Stimulated activated CD4-positive, alpha-beta T cell treated with anti-CD3 and anti-CD28 coated beads, Interleukin-2, amount 100 ng/mL, for 24 hours (primary cell): ENCODE data around the gene S100A9.
"Not testable (repeated sequence)": the region's sequence is repeated elsewhere in the genome, so short reads cannot be mapped to it uniquely, and the experiment has no call there.

Source experiments
- DNase-seq, 2 donors: peaks; one replicate each; pipeline ENCODE4 v3.0.0-alpha.2; 2020

Gene S100A9

DNA sequence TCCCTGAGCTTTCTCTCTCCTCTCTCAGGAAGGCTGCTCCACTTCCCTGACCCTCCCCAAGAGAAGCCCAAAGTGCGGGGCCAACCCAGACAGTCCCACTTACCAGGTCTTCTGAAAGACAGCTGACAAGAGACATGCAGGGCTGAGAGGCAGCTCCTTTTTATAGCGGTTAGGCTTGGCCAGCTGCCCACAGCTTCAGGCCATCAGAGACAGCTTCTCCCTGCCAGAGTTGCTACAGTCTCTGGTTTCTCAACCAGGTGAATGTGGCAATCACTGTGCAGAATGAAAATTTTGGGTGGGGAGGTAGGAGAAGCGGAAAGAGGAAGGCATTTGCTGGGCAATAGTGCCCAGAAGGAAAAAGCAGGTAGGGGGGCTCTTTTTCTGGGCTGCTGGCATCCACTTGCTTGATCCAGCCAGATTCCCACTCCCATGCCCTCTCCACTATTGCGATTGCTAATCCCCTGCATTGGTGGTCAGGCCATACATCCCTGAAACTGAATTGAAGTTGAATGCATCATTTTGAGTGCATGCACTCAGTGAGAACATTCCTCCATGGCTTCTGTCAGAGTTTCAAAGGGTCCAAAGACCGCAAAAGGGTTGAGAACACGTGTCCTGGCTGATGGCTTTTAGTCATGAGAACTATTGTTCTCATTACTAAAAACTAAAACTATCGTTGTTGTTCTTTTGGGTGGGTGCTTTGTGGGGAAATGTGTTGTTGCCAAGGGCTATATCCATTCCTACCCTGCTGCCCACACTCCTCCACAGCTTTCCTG, 33.5 kb downstream of the S100A9 start, which contains the start of gene S100A8:
Gene S100A8 (minus strand): TSS at position 136 of the 773 bp plus-strand sequence. CDS start 538 bp downstream, outside the sequence.
- no peak for DNase-seq

DNA sequence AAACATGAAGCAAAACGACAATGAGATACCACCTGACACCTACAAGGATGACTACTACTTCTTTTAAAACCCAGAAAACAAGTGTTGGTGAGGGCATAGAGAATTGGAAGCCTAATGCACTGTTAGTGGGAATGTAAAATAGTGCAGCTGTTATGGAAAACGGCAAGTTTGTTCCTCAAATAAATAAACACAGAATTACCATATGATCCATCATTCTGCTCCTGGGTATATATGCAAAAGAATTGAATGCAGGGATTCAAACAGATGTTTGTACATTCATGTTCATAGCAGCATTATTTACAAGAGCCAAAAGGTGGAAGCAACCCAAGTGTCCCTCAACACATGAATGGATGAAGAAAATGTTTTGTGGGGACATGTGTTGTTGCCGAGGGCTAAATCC, 34.6 kb downstream of the S100A9 start:
- no peak for DNase-seq

DNA sequence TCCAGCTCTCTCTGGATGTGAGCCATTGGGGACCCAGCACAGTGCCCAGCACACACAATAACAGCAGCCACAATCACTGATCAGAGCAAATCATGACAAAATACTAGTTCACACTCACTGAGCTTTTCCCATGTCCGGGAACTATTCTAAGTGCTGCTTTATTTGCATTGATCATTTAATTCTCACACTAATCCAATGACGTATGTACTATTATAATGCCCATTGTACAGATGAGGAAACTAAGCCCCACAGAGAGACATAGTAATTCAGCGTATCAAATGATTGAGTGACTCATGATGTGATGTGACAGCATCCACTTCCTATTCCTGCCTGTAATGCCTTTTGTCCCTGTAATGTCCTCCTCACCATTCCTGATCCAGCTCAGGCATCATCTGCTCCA, 35.2 kb downstream of the S100A9 start:
- no peak for DNase-seq

DNA sequence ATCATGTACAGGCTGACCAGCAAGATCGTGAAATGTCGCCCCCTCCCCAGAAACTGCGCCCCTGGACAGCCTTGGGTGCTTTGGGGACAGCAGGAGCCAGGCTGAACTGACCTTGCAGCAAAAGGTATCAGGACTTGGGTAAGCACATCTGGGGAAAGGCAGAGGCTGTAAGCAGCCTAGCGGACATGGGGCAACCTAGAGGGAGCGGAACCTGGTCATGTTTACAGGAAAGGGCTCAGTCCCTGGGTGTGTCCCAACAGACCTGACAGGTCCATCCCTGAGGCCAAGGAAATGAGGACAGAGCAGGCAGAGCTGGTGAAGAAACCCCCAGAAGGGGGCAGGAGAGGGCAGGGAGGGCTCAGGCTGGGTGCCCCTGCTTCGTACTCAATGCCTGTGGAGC, 36.3 kb downstream of the S100A9 start:
- DNase-seq: no peak

DNA sequence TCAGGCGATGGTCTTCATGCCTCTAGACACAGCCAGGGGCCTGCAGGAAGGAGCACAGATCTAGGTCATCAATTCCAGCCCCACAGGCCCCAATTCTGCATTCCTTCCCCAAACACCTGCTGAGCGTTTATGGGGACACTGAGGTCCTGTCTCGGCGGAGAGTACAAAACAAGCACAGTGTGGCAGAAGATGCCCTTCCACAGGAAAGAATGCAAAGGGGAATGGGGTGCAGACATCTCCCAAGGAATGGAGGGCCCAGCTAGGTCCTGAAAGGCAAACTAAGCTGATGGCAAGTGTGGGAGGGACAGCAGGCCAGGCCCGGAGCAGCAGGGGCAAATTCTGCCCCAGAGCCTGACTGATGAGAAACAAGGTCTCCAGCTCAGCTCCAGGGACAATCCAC, 36.7 kb downstream of the S100A9 start:
- no peak for DNase-seq

DNA sequence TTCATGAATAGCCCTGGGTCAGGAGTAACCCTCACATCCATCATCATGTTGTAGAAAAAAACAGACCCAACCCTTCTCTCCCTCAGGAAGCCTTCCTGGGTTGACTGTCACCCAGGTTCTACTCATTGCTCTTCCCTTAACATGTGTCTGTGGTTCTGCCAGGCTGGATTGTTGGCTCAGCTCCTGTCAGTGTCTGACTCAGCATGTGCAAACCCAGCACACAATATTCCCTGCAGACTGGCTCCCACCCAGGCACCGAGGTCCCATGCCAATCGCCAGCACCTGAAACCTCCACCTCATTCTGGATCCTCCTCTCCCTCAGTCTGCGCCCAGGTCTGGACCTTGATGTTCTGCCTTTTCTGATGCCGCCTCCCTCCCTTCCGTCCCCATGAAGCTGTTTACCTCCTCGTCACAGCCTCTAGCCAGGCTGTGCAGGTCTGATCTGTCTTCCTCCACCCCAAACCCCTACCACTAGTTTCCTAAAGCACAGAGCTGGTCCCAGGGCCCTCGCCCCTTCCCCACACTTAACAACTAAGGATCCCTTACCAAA, 37.6 kb downstream of the S100A9 start:
- no peak for DNase-seq

DNA sequence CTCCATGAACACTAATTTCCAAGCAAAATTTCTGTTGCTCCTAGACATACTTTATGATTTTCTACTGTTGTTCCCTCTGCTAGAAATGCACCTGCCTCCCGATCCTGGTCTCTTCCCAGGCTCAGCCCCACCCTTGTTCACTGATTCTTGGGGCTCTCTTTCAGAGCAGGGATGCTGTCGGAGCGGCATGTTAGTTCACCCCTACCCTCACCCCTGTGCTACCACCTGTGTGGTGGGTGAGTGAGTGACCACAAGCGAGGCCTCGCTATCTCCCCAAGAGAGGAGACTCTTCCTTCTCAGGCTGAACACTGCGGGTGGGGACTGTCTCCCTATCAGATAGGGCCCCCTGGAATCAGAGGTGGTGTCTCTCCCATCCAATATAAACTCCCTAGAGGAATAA, 38.1 kb downstream of the S100A9 start:
- DNase-seq: no peak

DNA sequence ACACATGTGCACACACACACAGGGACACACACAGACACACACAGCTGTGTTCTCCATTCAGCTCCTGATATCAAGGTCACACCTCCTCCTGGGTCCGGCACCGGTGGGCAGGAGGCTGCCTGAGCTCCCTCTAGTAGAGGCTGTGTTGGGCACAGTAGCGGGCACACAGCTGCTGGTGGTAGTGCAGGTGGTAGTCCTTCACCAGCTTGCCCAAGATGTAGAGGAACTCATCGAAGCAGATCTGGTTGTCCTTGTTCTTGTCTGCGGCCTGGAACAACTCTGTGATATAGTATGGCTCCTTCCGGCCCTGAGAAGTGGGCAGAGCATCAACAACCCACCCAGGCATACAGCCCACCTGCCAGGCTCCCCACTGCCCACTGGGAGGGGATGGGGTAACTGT, 38.8 kb downstream of the S100A9 start:
- DNase-seq: no peak

DNA sequence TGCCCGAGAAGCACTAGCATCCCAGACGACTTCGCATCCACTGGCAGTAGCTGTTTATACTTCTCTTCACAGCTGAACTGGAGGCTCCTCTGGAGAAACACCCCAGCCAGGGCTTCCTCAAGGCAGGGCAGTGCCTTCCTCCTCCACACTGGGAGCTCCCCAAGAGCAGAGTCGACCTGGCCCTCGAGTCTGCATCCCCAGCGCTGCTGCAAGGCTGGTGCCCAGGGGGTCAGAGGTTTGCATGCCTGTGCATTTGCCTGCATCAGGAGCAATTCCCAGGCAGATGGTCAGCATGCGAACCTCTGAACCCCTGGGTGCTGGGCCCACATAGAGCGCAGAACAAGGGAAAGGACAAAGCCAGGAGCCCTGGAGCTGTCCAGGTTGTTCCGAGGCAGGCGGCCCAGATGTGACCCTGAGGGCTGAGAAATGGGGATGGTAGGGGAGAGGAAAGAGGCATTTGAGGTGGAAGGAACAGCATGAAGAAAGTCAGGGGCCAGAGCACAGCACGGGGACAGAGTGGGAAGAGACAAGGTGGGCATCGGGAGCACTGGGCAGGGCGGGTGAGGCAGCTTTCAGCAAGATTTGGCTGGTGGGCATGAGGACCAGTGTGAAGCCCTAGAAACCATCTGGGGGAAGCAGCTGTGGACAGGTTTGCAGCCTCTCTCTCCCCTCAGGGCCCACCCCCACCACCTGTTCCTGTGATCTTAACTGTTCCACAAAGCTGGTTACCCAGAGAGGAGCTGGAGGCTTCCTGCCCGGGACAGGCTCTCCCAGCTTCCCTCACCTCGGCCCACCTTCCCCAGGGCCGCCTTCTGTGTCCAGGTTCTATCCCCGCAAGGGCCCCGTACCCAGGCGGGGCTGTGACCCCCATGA, 39.6 kb downstream of the S100A9 start:
- no peak for DNase-seq

DNA sequence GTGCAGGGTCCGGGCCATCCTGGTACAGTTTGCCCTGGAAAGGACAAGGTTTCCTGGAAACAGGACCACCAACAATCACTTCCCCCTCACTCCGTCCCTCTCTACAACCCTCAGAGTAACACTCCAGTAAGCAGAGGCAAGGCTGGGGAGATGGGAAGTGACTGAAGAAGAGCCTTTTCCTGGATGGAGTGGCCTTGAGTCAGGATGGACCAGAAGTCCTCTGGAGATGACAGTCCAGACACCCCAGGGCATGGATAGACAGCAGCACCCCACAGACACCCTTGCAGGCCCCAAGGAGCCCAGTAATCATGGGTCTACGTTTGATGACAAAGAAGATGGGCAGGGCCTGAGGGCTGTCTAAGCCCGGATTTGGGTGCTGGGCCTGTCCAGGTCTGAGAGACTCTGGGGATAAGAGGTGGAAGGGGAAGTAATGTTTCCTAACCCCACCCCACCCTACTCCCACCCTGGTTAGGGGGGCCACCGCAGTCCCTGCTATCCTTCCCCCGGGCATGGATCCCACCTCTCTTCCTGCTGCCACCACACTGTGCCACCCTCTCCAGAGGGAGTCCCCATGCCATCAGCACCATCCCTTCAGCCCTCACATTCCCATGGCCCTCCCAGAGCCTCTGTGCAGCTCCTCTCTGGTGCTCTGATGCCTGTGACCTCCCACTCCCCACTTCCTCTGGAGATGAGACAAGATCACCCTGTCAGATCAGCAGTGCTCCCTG, 40.4 kb downstream of the S100A9 start:
- no peak for DNase-seq

DNA sequence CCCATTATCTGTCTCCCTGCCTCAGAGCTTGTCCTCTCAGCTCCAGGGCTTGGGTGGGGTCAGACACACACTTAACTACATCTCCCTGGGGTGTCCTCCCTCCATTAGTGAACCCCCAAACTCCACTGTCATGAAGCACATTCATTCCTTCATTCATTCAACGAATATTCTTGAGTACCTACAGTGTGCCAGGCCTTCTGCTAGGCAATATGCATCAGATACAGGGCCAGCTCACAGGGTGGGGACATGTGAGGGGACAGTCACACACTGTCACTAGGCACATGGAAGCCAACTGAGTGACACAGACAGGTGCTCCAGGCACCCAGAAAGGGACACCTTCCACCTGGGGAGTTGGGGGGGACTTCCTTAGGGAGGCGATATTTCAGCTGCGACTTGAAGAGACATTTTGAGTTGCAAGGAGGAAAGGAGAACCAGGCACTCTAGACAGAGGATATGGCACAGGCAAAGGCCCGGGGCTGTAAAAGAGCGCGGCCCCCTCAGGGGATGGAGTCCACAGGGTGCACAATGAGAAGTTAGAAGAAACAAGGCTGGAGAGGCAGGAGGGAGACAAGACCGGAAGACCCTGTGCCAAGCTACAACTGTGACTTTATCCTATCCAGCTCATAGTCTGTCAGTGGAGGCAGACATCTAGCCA, 41.9 kb downstream of the S100A9 start:
- DNase-seq: no peak

DNA sequence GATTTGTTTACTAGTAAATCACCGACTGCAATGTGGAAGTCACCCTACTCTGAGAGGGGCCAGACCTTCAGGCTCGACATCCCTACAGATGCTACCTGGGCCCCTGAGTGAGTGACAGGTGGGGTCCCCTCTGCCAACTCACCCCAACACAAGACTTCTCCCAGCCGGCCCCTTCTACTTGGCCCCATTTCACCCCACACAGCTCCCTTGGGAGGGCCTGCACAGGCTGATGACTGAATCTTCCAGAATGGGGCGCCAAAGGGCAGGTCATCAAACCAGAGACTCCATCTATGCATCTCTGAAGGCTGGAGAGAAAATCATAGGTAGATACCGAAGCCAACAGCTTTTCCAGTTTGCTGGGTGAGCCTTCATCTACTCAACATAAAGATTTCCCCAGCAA, 42.6 kb downstream of the S100A9 start:
- no peak for DNase-seq

DNA sequence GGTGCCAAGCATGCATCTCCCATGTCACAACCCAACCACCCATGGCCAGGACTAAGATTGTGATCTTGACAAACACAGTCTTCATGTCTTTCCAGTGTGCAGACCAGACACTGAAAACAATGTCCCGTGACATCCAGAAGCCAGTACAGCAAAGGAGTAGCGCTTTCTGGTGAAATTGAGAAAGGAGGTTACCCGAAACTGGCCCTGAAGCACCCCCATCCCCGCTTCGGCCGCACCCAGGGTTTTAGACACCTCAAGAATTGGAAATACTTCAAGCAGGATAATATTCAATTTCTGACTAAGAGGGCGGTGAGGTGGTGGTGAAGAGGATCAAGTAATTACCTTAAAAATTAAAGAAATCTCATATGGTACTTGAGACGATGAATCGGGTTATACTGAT, 43.8 kb downstream of the S100A9 start:
- no peak for DNase-seq

DNA sequence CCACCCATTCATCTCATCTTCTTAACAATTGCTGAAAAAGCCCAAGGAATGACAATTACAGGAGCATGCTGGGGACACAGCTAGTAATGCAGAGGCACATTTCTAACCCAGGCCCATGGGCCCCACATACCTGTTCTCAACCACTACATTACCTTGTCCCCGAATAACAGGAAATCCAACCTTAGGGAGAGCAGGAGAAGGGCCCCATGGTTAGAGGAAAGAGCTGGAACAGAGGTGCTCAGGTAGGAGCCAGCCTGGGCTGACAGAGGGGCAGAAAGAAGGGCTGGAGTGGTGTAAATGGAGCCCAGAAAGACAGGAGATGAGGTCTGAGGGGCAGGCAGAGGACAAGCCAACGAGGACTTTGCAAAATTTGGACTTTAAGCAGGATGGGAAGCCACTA, 44.6 kb downstream of the S100A9 start:
- no peak for DNase-seq

DNA sequence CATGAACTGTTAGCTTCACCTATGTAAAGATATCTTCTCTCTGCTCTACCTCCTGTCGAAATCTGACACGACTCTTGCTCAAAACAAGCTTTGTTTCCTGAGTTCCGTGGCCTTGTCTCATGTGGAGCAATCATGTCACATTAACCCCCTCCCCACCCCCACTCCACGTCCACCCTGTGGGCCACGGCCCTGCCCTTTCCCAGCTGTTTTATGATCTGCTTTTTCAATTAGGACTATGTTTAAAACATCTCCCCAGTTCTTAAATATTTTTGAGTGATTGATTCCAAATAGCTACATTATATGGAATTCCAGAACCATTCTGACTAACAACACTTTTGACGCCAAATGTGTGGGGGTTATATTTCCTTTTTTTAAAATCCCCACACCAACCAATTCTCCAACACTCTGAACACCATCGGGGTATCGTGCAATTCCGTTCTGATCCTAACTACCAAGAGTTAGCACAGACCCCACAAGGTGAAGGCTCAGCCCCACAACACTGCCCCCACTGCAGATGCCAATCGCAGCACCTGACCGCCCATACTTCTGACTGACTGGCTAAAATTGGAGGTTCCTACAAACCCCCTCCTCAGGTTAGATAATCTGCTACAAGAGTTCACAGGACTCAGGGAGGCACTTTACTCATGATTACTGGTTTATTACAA, 45.9 kb downstream of the S100A9 start:
- no peak for DNase-seq

DNA sequence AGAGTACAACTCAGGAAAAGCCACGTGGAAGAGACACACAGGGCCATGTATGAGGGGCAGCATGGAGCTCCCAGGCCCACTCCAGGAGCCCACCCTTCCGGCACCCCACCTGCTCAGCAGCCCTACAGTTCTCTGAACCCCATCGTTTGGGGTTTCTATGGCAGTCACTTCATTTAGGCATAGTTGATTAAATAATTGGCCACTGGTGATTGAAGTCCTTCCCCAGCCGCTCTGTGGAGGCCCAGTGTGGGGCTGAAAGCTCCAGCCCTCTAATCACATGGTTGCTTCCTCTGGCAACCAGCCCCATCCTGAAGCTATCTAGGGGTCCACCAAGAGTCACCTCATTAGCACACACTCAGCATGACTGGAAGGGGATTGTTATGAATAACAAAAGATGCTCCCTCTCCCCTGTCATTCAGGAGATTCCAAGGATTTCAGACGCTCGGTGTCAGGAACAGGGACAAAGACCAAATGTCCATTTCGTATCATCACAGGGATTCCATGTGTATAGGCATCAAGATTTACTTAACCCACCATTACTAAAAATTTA, 46.5 kb downstream of the S100A9 start:
- DNase-seq: no peak

DNA sequence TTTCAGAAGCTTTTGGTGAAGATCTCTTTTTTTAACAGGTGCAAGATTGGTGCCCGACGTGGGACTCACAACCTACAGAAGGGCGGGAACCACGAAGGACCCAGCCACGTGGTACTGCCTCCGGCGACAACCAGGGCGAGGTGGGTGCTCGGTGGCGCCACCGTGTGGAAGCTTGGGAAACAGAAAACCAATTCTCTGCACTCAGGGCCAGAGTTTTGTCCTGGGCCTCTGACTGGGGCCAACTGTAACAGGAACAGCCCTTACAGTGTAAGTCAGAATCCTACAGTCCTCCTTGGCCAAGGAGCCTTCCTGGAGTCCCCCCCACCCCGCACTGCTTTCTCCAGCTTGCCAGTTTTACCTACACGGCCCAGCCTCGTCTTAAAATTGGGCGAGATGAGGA, 47.1 kb downstream of the S100A9 start:
- peak; percentile 63 to 76 for DNase-seq

DNA sequence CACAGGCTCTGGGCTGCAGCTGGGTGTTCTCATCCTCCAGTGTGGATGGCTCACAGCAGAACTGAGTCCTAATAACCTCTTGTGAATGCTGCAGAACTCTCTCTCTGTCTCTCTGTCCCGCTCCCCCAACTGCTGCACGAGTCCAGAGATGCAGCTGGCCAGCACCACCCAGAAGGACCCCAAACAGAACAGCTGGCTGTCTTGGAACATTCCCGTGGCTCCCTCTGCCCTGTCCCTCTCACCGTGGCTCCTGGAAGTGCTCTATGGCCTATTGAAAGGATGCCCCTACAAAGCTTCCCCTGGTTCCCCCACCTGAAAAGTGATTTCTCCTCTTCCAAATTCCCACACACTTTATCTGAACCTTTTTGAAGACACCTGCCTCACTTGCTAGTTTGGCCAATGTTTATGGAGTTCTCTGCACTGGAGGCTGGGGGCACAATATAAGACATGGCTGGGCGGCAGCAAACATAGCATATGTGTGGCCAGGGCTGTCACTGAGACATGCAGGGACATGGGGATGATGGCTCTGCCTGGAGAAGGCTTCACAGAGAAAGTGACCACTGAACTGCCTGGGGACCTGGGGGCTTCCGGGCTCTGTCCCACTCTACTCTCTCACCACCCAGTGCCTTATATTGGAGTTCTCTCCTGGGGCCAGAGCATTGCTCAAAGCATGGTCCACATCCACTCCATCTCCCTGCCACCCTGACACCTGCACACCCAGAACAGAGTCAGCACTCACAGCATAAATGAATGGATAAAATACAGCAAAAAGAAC, 48.4 kb downstream of the S100A9 start:
- DNase-seq: not testable (repeated sequence)

DNA sequence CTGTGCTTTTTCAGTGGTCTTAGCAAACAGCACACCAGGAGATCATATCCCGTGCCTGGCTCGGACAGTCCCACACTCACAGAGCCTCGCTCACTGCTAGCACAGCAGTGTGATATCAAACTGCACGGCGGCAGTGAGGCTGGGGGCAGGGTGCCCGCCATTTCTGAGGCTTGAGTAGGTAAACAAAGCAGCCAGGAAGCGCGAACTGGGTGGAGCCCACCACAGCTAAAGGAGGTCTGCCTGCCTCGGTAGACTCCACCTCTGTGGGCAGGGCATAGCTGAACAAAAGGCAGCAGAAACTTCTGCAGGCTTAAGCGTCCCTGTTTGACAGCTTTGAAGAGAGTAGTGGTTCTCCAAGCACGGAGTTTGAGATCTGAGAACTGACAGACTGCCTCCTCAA, 49.6 kb downstream of the S100A9 start:
- DNase-seq: not testable (repeated sequence)
